Erythroblast (primary cell): ENCODE results near the gene PROX2.
A peak's percentile ranks its signal among the peaks of the same experiment; 100 is the strongest.

Experiments used
- DNase-seq, 2 experiments: peaks; one replicate each; lab custom pipeline; 2025; lab: John Stamatoyannopoulos, UW
- GATA1 ChIP-seq: IDR thresholded peaks from 2 replicates; pipeline ENCODE4 v1.6.1; 2011; ENCODE audit warnings: low read depth, mild to moderate bottlenecking, control low read depth, low read length, moderate library complexity
- POLR2A ChIP-seq: IDR thresholded peaks from 2 replicates; pipeline ENCODE4 v1.6.1; 2011; ENCODE audit warnings: mild to moderate bottlenecking, low read length

Gene PROX2

DNA sequence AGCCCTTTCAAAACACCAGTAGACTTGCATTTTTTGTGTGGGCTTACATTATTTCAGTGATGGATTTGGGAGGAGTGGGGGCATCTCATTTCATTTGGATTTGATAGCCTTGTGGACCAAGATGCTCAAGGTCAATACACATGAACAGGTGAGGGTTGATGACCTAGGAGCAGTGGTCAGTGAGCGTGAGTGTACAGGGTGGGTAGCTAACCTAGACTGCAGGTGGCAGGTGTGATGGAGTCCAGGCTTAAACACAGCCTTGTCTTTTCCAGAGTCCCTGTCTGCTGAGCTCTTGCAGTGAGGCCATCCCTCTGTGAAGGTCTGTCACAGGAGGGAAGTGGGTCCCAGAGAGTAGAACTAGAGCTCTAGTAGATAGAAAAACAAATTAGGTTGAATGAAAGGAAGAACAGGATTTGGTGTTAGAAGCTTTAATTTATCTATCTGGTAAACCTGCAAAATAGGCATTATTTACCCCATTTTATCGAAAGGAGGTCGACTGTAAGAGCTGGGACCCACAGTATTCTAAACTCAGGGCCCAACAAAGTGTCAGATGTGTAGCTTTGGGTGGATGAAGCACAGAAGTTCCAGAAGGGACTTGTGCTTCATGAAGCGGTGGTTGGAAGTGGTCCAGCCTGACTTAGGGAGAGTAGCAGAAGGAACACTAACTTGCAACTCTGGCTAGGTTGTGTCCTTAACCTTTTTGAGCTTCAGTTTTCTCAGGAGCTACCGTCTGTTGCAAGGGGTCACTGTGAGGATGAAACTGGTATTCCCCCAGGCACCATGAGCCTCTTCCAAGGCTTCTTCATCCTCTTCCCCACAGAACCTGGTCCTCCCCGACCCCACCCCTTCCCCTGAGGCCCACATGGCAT, 28.9 kb upstream of the PROX2 start:
- peak in 1 of 2 experiments; percentile 25 for DNase-seq
- TF ChIP-seq POLR2A: no peak
- no peak for TF ChIP-seq GATA1

DNA sequence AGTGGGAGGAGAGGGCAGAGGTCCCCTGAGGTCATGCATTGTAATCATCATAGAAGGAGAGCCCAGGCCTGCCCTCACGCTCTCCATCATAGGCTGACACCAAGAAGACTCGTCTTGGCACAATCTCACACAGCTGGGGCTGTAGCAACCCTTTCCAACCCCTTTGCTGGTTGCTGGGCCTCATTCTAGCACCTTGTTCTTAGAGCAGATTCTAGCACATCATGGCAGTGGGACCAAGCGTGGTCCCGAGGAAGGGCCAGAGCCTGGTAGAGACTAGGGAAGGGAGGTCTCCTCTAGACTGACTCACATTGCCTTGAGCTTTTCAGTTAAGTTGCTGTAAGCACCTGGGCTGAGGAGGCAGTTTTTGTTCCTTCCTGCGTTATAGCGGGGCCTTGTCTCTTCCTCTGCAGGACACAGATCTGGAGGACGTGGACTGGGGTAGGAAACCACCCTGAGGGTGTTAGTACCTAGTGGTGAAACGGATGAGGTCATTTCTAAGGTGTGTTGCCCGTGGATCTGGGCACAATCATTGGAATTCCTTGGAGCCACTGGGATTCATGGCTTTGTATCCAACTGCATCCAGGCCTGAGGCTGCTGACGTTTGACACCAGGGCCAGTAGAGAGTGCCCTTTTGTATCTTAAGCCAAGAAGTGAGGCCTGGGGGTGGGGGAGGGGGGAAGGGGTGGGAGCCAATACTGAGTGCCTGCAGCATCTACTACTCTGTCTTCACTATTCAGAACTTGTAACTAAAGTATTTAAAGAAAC, 27.2 kb upstream of the PROX2 start:
- no peak for TF ChIP-seq POLR2A
- TF ChIP-seq GATA1: no peak
- no peak for DNase-seq

DNA sequence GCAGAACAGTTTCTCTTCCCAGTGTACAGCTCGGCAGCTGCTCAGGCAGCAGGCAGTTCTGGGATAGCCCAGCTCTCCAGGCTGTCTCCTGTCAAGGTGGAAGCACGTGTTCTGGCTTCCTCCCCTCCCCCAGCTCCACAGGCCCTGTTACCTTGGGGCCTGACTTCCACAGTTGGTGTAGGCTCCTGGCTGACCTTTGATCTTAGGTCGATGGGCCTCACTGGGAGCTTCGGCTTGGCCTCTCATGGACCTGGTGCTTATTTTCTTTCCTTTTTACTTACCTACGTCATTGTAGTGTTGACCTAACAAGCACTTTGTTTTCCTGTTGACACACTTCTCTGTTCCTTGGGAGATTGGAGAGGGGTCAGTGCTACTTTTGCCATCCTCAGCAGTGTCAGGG, 22.7 kb upstream of the PROX2 start:
- no peak for DNase-seq
- TF ChIP-seq POLR2A (no peak), GATA1 (no peak)

DNA sequence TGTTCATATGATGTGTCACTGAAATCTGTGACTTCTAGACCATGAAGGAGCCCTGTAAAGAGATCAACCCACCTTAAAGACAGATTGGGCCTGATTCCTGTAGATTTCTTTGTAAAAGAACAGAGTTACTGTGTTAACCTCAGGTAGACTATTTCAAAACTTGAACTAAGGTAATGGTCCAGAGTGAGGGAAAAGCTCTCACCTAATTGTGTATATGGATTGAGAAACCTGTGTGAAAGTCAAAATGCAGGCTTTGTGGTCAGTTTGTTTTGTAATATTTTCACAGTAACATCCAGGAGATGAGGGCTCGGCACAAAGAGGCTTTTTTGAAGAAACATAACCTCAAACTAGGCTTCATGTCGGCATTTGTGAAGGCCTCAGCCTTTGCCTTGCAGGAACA, 22.1 kb upstream of the PROX2 start:
- no peak for DNase-seq

DNA sequence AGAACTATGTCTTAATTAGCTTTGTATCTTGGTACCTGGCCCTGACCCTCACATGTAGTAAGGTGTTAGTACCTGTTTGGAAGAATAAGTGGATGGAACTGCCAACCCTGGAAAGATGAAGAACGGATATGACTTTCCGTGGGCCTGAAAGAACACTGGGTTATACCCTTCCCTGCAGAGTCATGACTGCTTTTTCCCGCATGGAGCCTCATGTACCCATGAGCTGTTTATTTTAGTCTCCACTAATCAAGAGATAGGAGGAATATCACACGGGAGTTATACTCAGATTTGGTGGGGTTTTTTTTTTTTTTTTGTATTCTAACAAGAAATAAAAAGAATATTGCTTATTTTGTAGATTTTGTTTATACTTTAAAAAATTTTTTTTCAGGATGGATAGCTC, 21.7 kb upstream of the PROX2 start:
- no peak for TF ChIP-seq POLR2A
- TF ChIP-seq GATA1: no peak

More for the DNA sequence above, 22.1 kb upstream of the PROX2 start:
- TF ChIP-seq GATA1 (no peak), POLR2A (no peak)

DNA sequence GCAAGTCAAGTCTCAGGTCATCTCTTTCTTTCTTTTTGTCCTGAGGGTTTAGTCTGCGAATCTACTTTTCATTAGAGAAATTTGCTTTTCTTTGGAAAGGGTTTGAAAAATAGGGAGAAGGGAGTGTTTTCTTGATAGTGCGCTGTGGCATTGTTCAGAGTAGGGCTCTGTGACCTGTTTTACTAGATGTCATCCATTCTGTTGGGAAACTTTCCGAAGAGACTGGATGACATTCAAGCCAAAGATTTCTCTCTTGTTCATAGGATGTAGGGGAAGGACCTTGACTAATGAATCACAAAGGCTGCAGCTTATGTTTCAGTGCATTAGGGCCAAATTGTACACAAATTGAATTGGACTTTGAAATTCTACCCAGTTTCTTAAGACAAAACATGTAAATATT, 20.5 kb upstream of the PROX2 start:
- DNase-seq: no peak
- no peak for TF ChIP-seq GATA1
- TF ChIP-seq POLR2A: no peak

More for the DNA sequence above, 21.7 kb upstream of the PROX2 start:
- DNase-seq: no peak

DNA sequence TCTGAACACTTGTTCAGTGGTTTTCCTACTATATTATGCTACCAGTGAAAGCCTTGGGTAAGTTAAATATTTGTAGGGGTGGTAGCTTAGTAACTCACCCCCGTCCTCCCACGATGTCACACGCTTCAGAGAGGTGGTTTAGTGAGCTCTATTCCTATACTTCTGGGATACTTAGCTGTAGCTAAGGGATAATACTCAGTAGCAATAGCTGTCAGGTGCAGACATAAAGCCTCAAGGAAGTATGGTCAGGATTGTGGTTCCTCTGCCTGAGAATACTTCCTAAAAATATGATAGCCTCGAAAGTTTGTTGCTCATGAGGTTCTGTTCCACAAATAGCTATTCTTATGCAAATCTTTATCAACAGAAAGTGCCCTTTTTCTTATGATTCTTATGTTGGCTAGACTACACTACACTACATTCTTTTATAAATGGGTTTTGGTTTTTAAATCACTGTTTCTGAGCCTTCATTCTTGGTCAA, 17.7 kb upstream of the PROX2 start:
- DNase-seq: no peak
- TF ChIP-seq GATA1 (no peak), POLR2A (no peak)

DNA sequence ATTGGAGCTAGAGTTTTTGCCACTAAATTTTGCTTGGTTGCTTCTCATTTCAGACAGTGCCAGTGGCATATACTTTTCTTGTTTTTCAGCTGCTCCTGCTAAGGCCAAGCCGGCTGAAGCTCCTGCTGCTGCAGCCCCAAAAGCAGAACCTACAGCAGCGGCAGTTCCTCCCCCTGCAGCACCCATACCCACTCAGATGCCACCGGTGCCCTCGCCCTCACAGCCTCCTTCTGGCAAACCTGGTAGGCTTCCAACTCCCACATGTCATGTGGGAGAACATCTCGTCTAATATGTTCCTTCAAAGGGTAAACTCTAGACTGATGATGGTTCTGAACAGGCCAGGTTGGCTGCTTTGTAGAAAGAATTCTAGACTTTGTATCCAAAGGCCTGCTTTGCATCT, 16.8 kb upstream of the PROX2 start:
- DNase-seq: no peak
- no peak for TF ChIP-seq GATA1
- TF ChIP-seq POLR2A: no peak

DNA sequence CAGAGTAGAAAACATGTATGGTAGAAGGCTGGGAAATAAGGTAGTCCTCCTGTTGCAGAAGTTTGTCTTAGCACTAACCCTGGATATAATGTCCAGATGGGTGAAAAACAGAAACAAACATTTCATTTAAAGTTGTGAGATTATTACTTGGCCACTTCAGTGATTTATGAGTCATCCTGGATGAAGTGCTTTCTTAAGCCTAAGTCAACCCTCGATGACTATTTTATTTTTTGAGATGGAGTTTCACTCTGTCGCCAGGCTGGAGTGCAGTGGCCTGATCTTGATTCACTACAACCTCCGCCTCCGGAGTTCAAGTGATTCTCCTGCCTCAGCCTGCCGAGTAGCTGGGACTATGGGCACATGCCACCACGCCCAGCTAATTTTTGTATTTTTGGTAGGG, 15.9 kb upstream of the PROX2 start:
- TF ChIP-seq POLR2A: no peak
- no peak for TF ChIP-seq GATA1
- DNase-seq: no peak

DNA sequence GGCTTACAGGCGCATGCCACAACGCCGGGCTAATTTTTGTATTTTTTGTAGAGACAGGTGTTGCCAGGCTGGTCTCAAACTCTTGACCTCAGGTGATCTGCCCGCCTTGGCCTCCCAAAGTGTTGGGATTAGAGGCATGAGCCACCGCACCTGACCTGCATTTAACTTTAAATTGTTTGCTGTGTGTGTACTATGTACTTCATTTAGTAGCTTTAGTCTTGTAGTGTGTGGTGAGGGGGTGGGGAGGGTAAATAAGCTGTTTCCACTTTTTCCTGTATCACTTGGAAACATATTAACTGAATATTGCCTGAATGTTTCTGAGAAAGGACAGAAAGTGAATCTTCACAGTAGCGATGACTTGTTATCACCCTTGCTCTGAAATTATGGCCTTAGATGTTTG, 14.3 kb upstream of the PROX2 start:
- TF ChIP-seq GATA1 (no peak), POLR2A (no peak)
- DNase-seq: no peak

DNA sequence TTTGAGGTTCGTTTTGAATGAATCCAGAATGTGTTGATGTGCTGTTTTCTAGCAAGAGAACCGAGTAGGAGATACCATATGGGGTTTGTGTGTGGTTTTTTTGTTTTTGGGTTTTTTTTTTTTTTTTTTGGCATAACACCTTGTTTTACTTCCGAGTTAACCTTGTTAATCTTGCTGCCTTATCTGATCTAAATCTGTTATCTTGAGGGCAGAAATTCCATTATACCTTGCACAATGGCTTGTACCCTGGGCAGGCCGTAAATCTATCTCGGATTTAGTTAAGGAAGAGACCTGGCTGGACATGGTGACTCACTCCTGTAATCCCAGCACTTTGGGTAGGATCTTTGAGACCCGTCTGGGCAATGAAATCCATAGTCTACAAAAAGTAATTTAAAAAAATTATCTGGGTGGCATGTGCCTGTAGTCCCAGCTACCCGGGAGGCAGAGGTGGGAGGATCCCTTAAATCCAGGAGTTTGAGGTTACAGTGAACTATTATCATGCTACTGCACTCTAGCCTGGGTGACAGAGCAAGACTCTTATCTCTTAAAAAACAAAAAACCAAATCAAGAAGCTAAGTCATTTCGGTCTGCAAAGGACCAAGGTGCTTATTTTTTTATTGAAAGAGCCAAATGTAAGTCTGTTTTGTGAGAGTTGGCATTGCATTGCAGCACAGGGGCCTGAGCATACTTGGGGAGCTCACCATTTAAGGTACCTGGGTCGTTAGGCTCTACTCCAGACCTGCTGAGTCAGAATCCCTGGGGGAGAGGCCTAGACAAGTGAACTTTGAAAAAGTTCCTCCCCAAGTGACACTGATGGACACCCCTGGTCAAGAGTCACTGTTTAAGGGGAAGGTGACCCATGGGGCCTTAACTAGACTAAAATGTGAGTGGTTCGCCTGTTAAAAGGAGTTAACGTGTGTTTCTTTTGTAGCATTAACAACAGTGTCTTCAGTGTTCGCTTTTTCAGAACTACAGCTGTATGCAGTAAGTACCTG, 12.5 kb upstream of the PROX2 start:
- DNase-seq: peak; percentile 79 to 88
- TF ChIP-seq GATA1 (no peak), POLR2A (no peak)

DNA sequence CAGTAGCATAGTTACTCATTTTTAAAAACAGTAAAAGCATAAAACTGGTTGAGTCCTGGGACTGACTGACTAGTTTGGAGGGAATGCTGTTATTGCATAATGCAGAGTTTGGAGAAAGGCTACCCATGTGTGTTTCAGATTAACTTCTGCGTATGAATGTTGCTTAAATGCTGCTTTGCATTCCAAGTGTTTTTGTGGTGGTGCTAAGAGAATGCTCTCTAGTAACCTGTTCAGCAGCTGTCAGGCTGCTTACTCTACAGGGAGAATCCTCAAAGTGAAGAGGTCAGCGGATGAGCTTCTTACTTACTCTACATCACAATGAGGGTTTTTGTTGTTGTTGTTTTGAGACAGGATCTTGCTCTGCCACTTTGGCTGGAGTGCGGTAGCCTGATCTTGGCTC, 10.1 kb upstream of the PROX2 start:
- TF ChIP-seq GATA1 (no peak), POLR2A (no peak)
- no peak for DNase-seq

DNA sequence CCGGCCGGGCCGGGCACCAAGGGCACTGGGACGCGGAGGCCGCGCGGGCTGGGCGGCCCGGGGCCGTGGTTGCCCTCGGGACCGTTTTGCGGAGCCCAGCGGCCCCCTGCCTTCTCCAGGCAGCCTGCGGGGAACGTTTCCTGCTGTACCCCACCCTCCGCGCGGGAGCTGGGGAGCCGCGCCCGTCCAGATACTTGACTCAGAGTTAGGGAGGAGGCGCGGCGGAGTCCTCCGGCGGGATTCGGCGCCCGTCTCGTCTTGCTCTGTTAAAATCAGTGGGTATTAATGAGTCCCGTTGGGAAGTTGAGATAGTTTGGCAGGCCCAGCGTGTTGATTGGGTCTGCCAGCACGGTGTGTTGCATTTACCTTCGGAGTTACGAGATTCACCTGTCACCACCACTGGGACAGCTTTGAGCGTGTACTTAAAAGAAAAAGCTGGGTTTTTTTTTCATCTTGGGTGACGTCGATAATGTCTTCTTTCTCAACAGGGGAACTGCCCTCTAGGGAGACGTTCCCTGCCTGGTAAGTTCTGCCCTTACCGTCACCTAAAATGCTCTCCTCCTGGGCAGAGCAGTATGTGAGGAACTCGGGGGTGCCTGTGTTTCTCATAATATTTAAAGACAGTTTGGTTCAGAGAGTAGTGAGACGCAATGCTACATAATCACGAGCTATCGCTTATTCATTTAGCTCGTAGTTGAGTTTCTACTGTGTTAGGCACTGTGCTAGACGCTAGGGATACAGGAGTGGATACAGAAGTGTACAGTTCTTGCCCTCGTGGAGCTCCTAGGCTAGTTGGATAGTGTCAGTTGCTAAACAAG, 6.4 kb upstream of the PROX2 start:
- DNase-seq: peak; percentile 82 to 88
- no peak for TF ChIP-seq GATA1
- peak; percentile 15 for TF ChIP-seq POLR2A
